ENCODE measurements around the gene MICAL2. TPM values are rescaled to one million over a fixed set of nuclear protein-coding genes. Genes with fewer than 3 reads are reported as not detected.

The MICAL2 gene
- total RNA-seq, 1 donor from 2014 or later = 237 TPM

GRCh38 chr11:12266132-12266531 lies 155.7 kb downstream of the MICAL2 start:
- intact Hi-C loops (cut with DNase I) = no loop called here
- no peak for DNase-seq (ENCODE audit: low spot score in 2 of 2)
- H3K27ac ChIP-seq = no peak overlapping the region

GRCh38 chr11:12266943-12267342 lies 156.6 kb downstream of the MICAL2 start:
- H3K4me3 ChIP-seq = no peak overlapping the region
- intact Hi-C loops (cut with DNase I) = no loop called here
- no peaks in the 10 kb centered on the region for H3K9me3 ChIP-seq
- TF ChIP-seq CTCF (IDR thresholded peaks at IDR 0.05) = no peak
- H3K36me3 ChIP-seq = peaks cover 17 to 33% of the 10 kb centered on the region in 2 donors
- DNase-seq (ENCODE audit: low spot score in 2 of 2) = no peak
- H3K27ac ChIP-seq = peak overlapping the region; percentile 81 to 88
- H3K27me3 ChIP-seq = no peaks in the 10 kb centered on the region
- H3K4me1 ChIP-seq = peaks cover 14 to 21% of the 10 kb centered on the region in 2 donors

More at GRCh38 chr11:12266132-12266531, 155.7 kb downstream of the MICAL2 start:
- Histone ChIP-seq H3K36me3 (peaks cover 17 to 41% of the 10 kb centered on the region in 2 donors), H3K4me1 (peaks cover 14 to 27% of the 10 kb centered on the region in 2 donors), H3K9me3 (no peaks in the 10 kb centered on the region), H3K4me3 (no peak overlapping the region), H3K27me3 (no peaks in the 10 kb centered on the region)
- no peak for TF ChIP-seq CTCF (IDR thresholded peaks at IDR 0.05)

GRCh38 chr11:12267921-12268320 lies 157.5 kb downstream of the MICAL2 start:
- DNase-seq (ENCODE audit: low spot score in 2 of 2) = no peak
- Histone ChIP-seq H3K9me3 (no peaks in the 10 kb centered on the region), H3K4me1 (peaks cover 14 to 21% of the 10 kb centered on the region in 2 donors), H3K36me3 (peaks cover 15 to 23% of the 10 kb centered on the region in 2 donors), H3K27ac (peak overlapping the region; percentile 81 to 88), H3K4me3 (no peak overlapping the region), H3K27me3 (no peaks in the 10 kb centered on the region)
- intact Hi-C loops (cut with DNase I) = no loop called here
- TF ChIP-seq CTCF (IDR thresholded peaks at IDR 0.05) = no peak

GRCh38 chr11:12269104-12269441 lies 158.7 kb downstream of the MICAL2 start:
- Histone ChIP-seq H3K9me3 (no peaks in the 10 kb centered on the region), H3K27ac (peak overlapping the region; percentile 81 to 88), H3K4me3 (no peak overlapping the region), H3K36me3 (peaks cover 4 to 11% of the 10 kb centered on the region in 2 donors), H3K27me3 (no peaks in the 10 kb centered on the region), H3K4me1 (peaks cover 14 to 21% of the 10 kb centered on the region in 2 donors)
- peak in 1 of 2 donors; percentile 85 for DNase-seq (ENCODE audit: low spot score in 2 of 2)
- intact Hi-C loops (cut with DNase I) = no loop called here
- TF ChIP-seq CTCF (IDR thresholded peaks at IDR 0.05) = no peak

GRCh38 chr11:12269446-12270214 lies 159.2 kb downstream of the MICAL2 start:
- Histone ChIP-seq H3K9me3 (no peaks in the 10 kb centered on the region), H3K4me1 (peaks cover 14 to 21% of the 10 kb centered on the region in 2 donors), H3K27me3 (no peaks in the 10 kb centered on the region), H3K27ac (peak overlapping the region; percentile 81 to 88), H3K36me3 (peaks cover 0 to 6% of the 10 kb centered on the region in 2 donors), H3K4me3 (no peak overlapping the region)
- intact Hi-C loops (cut with DNase I) = no loop called here
- DNase-seq (ENCODE audit: low spot score in 2 of 2) = no peak
- TF ChIP-seq CTCF (IDR thresholded peaks at IDR 0.05) = no peak

Measured in ascending aorta (tissue), 2 donors.